Keratinocyte (primary cell): Measurements from ENCODE around the gene MPHOSPH6. TPM values are rescaled to one million over a fixed set of nuclear protein-coding genes. Genes with fewer than 3 reads are reported as not detected.

ENCODE experiments used
- DNase-seq: peaks from one replicate; pipeline ENCODE4 v3.0.0-alpha.2; 2011; ENCODE audit warnings: low read depth, missing footprints, low spot score
- FAIRE-seq: peaks from 2 replicates; lab custom pipeline; 2011; peaks lifted over from hg19 to GRCh38; lab: Jason Lieb, UNC
- H2AFZ ChIP-seq: 2 replicates; pipeline ENCODE4 v1.6.0; 2012; ENCODE audit warnings: low read length, control low read depth, inconsistent platforms; ENCODE audit not compliant: control insufficient read depth
- H3K27ac ChIP-seq: 2 replicates; pipeline ENCODE4 v1.5.1; 2011; ENCODE audit warnings: low read length; ENCODE audit not compliant: control insufficient read depth, insufficient read depth
- H3K27me3 ChIP-seq: 3 replicates; pipeline ENCODE4 v1.6.0; 2011; ENCODE audit warnings: low read length; ENCODE audit not compliant: control insufficient read depth, insufficient read depth; ENCODE audit errors: extremely low read depth
- H3K36me3 ChIP-seq, 2 experiments: 2 replicates in 1 of 2; 3 replicates in 1 of 2; pipeline ENCODE4 v1.5.1; 2011; ENCODE audit warnings: low read length in 2 of 2, mild to moderate bottlenecking in 1 of 2; ENCODE audit not compliant: control insufficient read depth in 2 of 2, insufficient read depth in 2 of 2; ENCODE audit errors: extremely low read depth in 1 of 2
- H3K4me1 ChIP-seq: 3 replicates; pipeline ENCODE4 v1.5.1; 2011; ENCODE audit warnings: low read length; ENCODE audit not compliant: control insufficient read depth, insufficient read depth; ENCODE audit errors: extremely low read depth
- H3K4me2 ChIP-seq: 3 replicates; pipeline ENCODE4 v1.6.0; 2011; ENCODE audit warnings: low read depth, low read length; ENCODE audit not compliant: control insufficient read depth, insufficient read depth; ENCODE audit errors: extremely low read depth
- H3K4me3 ChIP-seq, 3 experiments: fragments of 200-600 bp in 1 of 3; sonication (generic) in 1 of 3; 2 replicates in 2 of 3; 3 replicates in 1 of 3; pipeline ENCODE4 v1.5.1; 2011 to 2016; ENCODE audit warnings: low read length in 3 of 3, mild to moderate bottlenecking in 3 of 3, control low read depth in 2 of 3, inconsistent platforms in 1 of 3, low read depth in 1 of 3, mixed read lengths in 1 of 3, mixed run types in 1 of 3, moderate library complexity in 1 of 3; ENCODE audit not compliant: control insufficient read depth in 2 of 3, insufficient read depth in 2 of 3; ENCODE audit errors: extremely low read depth in 1 of 3
- H3K79me2 ChIP-seq: 2 replicates; pipeline ENCODE4 v1.6.0; 2012; ENCODE audit warnings: low read length; ENCODE audit not compliant: control insufficient read depth, insufficient read depth
- H3K9ac ChIP-seq: 3 replicates; pipeline ENCODE4 v1.6.0; 2011; ENCODE audit warnings: low read length; ENCODE audit not compliant: control insufficient read depth, insufficient read depth; ENCODE audit errors: extremely low read depth
- H3K9me1 ChIP-seq: 3 replicates; pipeline ENCODE4 v1.6.0; 2011; ENCODE audit warnings: low read length; ENCODE audit not compliant: control insufficient read depth, insufficient read depth; ENCODE audit errors: extremely low read depth
- H3K9me3 ChIP-seq: 2 replicates; pipeline ENCODE4 v1.5.1; 2012; ENCODE audit warnings: low read depth, low read length; ENCODE audit not compliant: control insufficient read depth
- H4K20me1 ChIP-seq: 3 replicates; pipeline ENCODE4 v1.6.0; 2011; ENCODE audit warnings: low read length; ENCODE audit not compliant: control insufficient read depth, insufficient read depth; ENCODE audit errors: extremely low read depth
- EZH2 ChIP-seq: IDR thresholded peaks from one replicate; pipeline ENCODE4 v1.6.1; 2012; ENCODE audit warnings: inconsistent platforms, mild to moderate bottlenecking, low read length, moderate library complexity
- dilution Hi-C: fragments of 300-500 bp; cut with MboI; formaldehyde crosslinking; loops from one replicate; pipeline ENCODE4 v1.7.0; 2020; ENCODE audit warnings: low sequenced_read_pairs; ENCODE audit not compliant: extremely low pct_ligation_motif_present
- polyA plus RNA-seq, 5 experiments: library from polyadenylated mRNA; depleted of rRNA in 3 of 5; stranded (reverse) in 3 of 5; stranded (forward) in 1 of 5; unstranded in 1 of 5; fragments of >200 nt; gene quantifications; 1 replicate in 1 of 5; 2 replicates in 3 of 5; 3 replicates in 1 of 5; pipeline versions ENCODE4 v1.2.1 to v1.2.3, GENCODE V29; 2011 to 2012; ENCODE audit warnings: missing spikeins in 2 of 5, low read depth in 1 of 5, low replicate concordance in 1 of 5
- TF ChIP-seq, protein P1 (sequence below), 3 experiments: IDR thresholded peaks in 1 of 3; conservative IDR thresholded peaks in 1 of 3; optimal IDR thresholded peaks in 1 of 3; 2 replicates in 2 of 3; 3 replicates in 1 of 3; pipeline versions ENCODE3 to v1.5.1; 2011; ENCODE audit warnings: low read length in 3 of 3, mild to moderate bottlenecking in 3 of 3, moderate library complexity in 2 of 3, control low read depth in 1 of 3, inconsistent platforms in 1 of 3; ENCODE audit not compliant: insufficient read depth in 2 of 3; ENCODE audit errors: extremely low read depth in 1 of 3

MPHOSPH6 gene
- polyA plus RNA-seq, 1 donor (not counting 4 experiments of a cell fraction or from before 2014, with no cell fraction given): 76.1 TPM

DNA sequence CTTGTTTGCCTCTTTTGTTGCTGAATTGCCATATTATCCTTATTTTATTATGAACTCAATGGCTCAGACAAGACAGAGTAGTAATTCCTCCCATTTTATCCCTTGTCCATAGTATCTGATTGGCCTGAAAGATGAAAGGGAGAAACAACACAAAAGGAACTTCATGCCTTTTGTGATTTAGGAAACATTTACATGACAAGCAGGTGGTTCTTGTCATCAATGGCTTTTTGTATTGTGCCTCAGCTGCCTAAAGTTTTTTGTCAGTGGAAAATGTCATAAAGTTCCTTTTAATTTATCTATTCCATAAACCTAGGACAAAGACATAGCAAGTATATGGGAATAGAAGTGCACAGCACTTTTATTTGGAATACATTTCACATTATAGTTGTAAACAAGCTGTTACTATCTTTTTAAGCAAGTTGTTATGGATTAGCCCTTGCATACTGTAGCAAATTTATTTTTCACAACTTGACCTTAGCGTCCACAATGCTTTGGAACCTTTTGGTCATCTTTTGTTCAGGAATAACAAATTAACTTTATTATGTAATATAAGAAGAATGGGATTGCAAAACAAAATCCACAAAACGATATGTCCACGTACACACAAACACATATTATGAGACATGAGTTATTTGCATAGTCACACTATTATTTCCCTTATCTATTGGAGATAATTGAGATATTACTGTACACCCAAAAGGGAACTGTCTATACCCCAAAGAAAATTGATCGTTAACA, 12.4 kb upstream of the MPHOSPH6 start:
- H3K27ac ChIP-seq: no peak overlapping the region
- no peaks in the 10 kb centered on the region for H3K79me2 ChIP-seq
- H3K9ac ChIP-seq: no peak overlapping the region
- no peak for DNase-seq
- H3K4me1 ChIP-seq: no peaks in the 10 kb centered on the region
- H3K9me3 ChIP-seq: no peaks in the 10 kb centered on the region
- dilution Hi-C loops: no loop called here
- H3K27me3 ChIP-seq: no peaks in the 10 kb centered on the region
- H3K4me2 ChIP-seq: no peak overlapping the region
- H2AFZ ChIP-seq: no peak overlapping the region
- H3K36me3 ChIP-seq: no peaks in the 10 kb centered on the region
- H4K20me1 ChIP-seq: no peaks in the 10 kb centered on the region
- TF ChIP-seq, protein P1, sequence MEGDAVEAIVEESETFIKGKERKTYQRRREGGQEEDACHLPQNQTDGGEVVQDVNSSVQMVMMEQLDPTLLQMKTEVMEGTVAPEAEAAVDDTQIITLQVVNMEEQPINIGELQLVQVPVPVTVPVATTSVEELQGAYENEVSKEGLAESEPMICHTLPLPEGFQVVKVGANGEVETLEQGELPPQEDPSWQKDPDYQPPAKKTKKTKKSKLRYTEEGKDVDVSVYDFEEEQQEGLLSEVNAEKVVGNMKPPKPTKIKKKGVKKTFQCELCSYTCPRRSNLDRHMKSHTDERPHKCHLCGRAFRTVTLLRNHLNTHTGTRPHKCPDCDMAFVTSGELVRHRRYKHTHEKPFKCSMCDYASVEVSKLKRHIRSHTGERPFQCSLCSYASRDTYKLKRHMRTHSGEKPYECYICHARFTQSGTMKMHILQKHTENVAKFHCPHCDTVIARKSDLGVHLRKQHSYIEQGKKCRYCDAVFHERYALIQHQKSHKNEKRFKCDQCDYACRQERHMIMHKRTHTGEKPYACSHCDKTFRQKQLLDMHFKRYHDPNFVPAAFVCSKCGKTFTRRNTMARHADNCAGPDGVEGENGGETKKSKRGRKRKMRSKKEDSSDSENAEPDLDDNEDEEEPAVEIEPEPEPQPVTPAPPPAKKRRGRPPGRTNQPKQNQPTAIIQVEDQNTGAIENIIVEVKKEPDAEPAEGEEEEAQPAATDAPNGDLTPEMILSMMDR (optimal IDR thresholded peaks at IDR 0.05 in 1 of 3, IDR thresholded peaks at IDR 0.05 in 1 of 3, conservative IDR thresholded peaks at IDR 0.05 in 1 of 3; ENCODE audit: extremely low read depth in 1 of 3, insufficient read depth in 2 of 3, low read length in 3 of 3): no peak
- TF ChIP-seq EZH2: no peak
- H3K4me3 ChIP-seq: no peak overlapping the region
- no peaks in the 10 kb centered on the region for H3K9me1 ChIP-seq
- FAIRE-seq: peak; percentile 23

DNA sequence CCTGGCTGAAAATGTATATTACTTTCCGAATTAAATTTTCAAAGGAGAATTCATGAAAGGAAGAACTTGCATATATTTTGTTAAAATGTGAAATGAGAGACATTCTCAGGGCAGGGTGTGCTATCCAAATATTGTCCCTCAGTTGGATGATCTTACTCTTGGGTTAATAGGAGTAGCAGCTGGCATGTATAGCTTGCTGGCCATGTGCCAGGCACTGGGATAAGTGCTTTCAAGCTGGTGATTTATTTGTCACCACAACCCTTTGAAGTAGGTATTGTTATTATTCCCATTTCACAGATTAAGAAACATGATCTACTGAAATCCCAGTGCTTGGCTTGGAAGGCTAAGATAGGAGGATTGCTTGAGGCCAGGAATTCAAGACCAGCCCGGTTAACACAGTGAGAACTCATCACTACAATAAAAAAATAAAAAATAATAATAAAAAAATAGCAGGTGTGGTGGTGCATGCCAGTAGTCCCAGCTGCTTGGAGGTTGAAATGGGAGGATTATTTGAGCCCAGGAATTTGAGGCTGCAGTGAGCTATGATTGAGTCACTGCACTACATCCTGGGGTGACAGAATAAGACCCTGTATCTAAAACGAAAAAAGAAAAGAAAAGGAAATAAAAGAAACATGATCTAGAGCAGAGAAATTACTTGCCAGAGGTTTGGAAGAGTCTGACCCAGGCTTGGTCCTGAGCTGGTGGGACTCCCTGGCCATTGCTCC, 11.6 kb upstream of the MPHOSPH6 start:
- FAIRE-seq (no peak), DNase-seq (no peak)
- Histone ChIP-seq H3K4me2 (no peak overlapping the region), H3K27ac (no peak overlapping the region), H3K9me1 (no peaks in the 10 kb centered on the region), H3K36me3 (no peaks in the 10 kb centered on the region), H3K9ac (no peak overlapping the region), H3K4me3 (no peak overlapping the region), H3K79me2 (no peaks in the 10 kb centered on the region), H2AFZ (no peak overlapping the region), H3K9me3 (no peaks in the 10 kb centered on the region), H3K27me3 (no peaks in the 10 kb centered on the region), H3K4me1 (no peaks in the 10 kb centered on the region), H4K20me1 (no peaks in the 10 kb centered on the region)
- dilution Hi-C loops: no loop called here
- no peak for TF ChIP-seq EZH2
- TF ChIP-seq, protein P1 (optimal IDR thresholded peaks at IDR 0.05 in 1 of 3, IDR thresholded peaks at IDR 0.05 in 1 of 3, conservative IDR thresholded peaks at IDR 0.05 in 1 of 3; ENCODE audit: extremely low read depth in 1 of 3, insufficient read depth in 2 of 3, low read length in 3 of 3): no peak
